ENCODE measurements around the gene CPNE2.

DNA sequence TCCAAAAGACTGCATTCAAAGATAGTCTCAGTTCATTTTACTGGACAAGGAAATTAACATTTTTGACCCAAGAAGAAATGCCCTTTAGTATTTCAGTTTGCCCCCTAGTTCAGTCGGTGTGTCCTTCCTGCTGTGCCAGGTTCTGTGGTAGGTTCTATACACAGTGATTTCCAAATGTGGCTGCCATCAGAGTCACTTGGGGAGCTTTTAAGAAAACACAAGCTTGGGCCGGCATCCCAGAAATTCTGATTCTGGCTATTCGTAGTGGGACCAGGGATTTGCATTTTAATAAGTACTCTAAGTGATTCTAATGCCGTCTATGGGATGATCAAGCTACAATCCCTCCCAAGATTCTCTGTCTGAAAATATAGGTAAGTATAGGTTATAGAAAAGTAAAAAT is 103.9 kb downstream of the CPNE2 start:
- TF ChIP-seq, protein P1, sequence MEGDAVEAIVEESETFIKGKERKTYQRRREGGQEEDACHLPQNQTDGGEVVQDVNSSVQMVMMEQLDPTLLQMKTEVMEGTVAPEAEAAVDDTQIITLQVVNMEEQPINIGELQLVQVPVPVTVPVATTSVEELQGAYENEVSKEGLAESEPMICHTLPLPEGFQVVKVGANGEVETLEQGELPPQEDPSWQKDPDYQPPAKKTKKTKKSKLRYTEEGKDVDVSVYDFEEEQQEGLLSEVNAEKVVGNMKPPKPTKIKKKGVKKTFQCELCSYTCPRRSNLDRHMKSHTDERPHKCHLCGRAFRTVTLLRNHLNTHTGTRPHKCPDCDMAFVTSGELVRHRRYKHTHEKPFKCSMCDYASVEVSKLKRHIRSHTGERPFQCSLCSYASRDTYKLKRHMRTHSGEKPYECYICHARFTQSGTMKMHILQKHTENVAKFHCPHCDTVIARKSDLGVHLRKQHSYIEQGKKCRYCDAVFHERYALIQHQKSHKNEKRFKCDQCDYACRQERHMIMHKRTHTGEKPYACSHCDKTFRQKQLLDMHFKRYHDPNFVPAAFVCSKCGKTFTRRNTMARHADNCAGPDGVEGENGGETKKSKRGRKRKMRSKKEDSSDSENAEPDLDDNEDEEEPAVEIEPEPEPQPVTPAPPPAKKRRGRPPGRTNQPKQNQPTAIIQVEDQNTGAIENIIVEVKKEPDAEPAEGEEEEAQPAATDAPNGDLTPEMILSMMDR (IDR thresholded peaks at IDR 0.05) = no peak
- TF ChIP-seq POLR2A (IDR thresholded peaks at IDR 0.05) = no peak

Data from uterus (tissue), 2 donors.